ENCODE data around the gene PXMP4.

PXMP4 gene

GRCh38 chr20:33663161-33664084 lies 56.7 kb downstream of the PXMP4 start (continued):
- TF ChIP-seq, protein P1, sequence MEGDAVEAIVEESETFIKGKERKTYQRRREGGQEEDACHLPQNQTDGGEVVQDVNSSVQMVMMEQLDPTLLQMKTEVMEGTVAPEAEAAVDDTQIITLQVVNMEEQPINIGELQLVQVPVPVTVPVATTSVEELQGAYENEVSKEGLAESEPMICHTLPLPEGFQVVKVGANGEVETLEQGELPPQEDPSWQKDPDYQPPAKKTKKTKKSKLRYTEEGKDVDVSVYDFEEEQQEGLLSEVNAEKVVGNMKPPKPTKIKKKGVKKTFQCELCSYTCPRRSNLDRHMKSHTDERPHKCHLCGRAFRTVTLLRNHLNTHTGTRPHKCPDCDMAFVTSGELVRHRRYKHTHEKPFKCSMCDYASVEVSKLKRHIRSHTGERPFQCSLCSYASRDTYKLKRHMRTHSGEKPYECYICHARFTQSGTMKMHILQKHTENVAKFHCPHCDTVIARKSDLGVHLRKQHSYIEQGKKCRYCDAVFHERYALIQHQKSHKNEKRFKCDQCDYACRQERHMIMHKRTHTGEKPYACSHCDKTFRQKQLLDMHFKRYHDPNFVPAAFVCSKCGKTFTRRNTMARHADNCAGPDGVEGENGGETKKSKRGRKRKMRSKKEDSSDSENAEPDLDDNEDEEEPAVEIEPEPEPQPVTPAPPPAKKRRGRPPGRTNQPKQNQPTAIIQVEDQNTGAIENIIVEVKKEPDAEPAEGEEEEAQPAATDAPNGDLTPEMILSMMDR (tag by site-specific recombination; IDR thresholded peaks at IDR 0.05) = 0 out of 2 replicates have a peak, but pooled peaks have one; percentile 14
- TF ChIP-seq RBAK (tag by site-specific recombination; IDR thresholded peaks at IDR 0.05) = no peak
- 0 out of 2 replicates have a peak, but pooled peaks have one; percentile 36 for TF ChIP-seq ZBTB20 (tag by site-specific recombination; IDR thresholded peaks at IDR 0.05)
- TF ChIP-seq ZNF341 (tag by site-specific recombination; IDR thresholded peaks at IDR 0.05; ENCODE audit: low read depth) = peak; percentile 79
- TF ChIP-seq ZBTB8A (tag by site-specific recombination; IDR thresholded peaks at IDR 0.05) = peak; percentile 68
- TF ChIP-seq ZBTB48 (tag by site-specific recombination; IDR thresholded peaks at IDR 0.05) = no peak
- TF ChIP-seq SP7 (tag by site-specific recombination; IDR thresholded peaks at IDR 0.05) = peak; percentile 34
- TF ChIP-seq ZNF561 (tag by site-specific recombination; IDR thresholded peaks at IDR 0.05; ENCODE audit: borderline replicate concordance) = peak; percentile 55; the same call in 1 of the 2 replicates
- TF ChIP-seq ZNF658 (tag by site-specific recombination; IDR thresholded peaks at IDR 0.05) = no peak
- TF ChIP-seq ELK4 (IDR thresholded peaks at IDR 0.05; ENCODE audit: borderline replicate concordance, low read depth, low read length) = peak; percentile 52; the same call in 1 of the 2 replicates
- peak; percentile 73 for TF ChIP-seq KLF10 (tag by site-specific recombination; IDR thresholded peaks at IDR 0.05)
- no peak for TF ChIP-seq ZNF544 (tag by site-specific recombination; IDR thresholded peaks at IDR 0.05)
- TF ChIP-seq ZNF501 (tag by site-specific recombination; IDR thresholded peaks at IDR 0.05) = 0 out of 2 replicates have a peak, but pooled peaks have one; percentile 78
- 0 out of 2 replicates have a peak, but pooled peaks have one; percentile 9 for TF ChIP-seq ZBTB1 (tag by site-specific recombination; IDR thresholded peaks at IDR 0.05)
- peak; percentile 68 for TF ChIP-seq ZNF600 (tag by site-specific recombination; IDR thresholded peaks at IDR 0.05)
- 0 out of 2 replicates have a peak, but pooled peaks have one; percentile 33 for TF ChIP-seq REPIN1 (tag by site-specific recombination; IDR thresholded peaks at IDR 0.05; ENCODE audit: low read depth)
- TF ChIP-seq GLIS1 (tag by site-specific recombination; IDR thresholded peaks at IDR 0.05) = peak; percentile 81
- peak; percentile 54; the same call in 1 of the 2 replicates for TF ChIP-seq ZBTB44 (tag by site-specific recombination; IDR thresholded peaks at IDR 0.05)
- TF ChIP-seq ZNF701 (tag by site-specific recombination; IDR thresholded peaks at IDR 0.05) = no peak
- TF ChIP-seq FEZF1 (tag by site-specific recombination; IDR thresholded peaks at IDR 0.05) = no peak
- no peak for TF ChIP-seq ZNF426 (tag by site-specific recombination; IDR thresholded peaks at IDR 0.05)
- TF ChIP-seq KLF8 (tag by site-specific recombination; IDR thresholded peaks at IDR 0.05) = peak; percentile 72; the same call in 1 of the 2 replicates
- TF ChIP-seq ZNF654 (tag by site-specific recombination; IDR thresholded peaks at IDR 0.05; ENCODE audit: low read depth) = no peak
- no peak for TF ChIP-seq ZNF138 (tag by site-specific recombination; IDR thresholded peaks at IDR 0.05; ENCODE audit: borderline replicate concordance)
- TF ChIP-seq ZSCAN30 (tag by site-specific recombination; IDR thresholded peaks at IDR 0.05) = peak; percentile 93
- 0 out of 2 replicates have a peak, but pooled peaks have one; percentile 36 for TF ChIP-seq KLF7 (tag by site-specific recombination; IDR thresholded peaks at IDR 0.05; ENCODE audit: borderline replicate concordance)
- TF ChIP-seq, protein P2, sequence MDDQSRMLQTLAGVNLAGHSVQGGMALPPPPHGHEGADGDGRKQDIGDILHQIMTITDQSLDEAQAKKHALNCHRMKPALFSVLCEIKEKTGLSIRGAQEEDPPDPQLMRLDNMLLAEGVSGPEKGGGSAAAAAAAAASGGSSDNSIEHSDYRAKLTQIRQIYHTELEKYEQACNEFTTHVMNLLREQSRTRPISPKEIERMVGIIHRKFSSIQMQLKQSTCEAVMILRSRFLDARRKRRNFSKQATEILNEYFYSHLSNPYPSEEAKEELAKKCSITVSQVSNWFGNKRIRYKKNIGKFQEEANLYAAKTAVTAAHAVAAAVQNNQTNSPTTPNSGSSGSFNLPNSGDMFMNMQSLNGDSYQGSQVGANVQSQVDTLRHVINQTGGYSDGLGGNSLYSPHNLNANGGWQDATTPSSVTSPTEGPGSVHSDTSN (CRISPR knock-in tag; IDR thresholded peaks at IDR 0.05) = 0 out of 2 replicates have a peak, but pooled peaks have one; percentile 34
- TF ChIP-seq, protein P3, sequence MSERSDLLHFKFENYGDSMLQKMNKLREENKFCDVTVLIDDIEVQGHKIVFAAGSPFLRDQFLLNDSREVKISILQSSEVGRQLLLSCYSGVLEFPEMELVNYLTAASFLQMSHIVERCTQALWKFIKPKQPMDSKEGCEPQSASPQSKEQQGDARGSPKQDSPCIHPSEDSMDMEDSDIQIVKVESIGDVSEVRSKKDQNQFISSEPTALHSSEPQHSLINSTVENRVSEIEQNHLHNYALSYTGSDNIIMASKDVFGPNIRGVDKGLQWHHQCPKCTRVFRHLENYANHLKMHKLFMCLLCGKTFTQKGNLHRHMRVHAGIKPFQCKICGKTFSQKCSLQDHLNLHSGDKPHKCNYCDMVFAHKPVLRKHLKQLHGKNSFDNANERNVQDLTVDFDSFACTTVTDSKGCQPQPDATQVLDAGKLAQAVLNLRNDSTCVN (tag by site-specific recombination; optimal IDR thresholded peaks at IDR 0.05) = peak; percentile 88
- 0 out of 2 replicates have a peak, but pooled peaks have one; percentile 49 for TF ChIP-seq ZNF837 (tag by site-specific recombination; IDR thresholded peaks at IDR 0.05)
- peak; percentile 68 for TF ChIP-seq SP3 (tag by site-specific recombination; IDR thresholded peaks at IDR 0.05)

Measured in HEK293 (cell line).